ENCODE results near the gene TXNDC15.
"Not testable (repeated sequence)": the region's sequence is repeated elsewhere in the genome, so short reads cannot be mapped to it uniquely, and the experiment has no call there.

Gene TXNDC15, protein sequence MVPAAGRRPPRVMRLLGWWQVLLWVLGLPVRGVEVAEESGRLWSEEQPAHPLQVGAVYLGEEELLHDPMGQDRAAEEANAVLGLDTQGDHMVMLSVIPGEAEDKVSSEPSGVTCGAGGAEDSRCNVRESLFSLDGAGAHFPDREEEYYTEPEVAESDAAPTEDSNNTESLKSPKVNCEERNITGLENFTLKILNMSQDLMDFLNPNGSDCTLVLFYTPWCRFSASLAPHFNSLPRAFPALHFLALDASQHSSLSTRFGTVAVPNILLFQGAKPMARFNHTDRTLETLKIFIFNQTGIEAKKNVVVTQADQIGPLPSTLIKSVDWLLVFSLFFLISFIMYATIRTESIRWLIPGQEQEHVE
- total RNA-seq = 45.0 to 52.3 reads per million in 2 donors

DNA sequence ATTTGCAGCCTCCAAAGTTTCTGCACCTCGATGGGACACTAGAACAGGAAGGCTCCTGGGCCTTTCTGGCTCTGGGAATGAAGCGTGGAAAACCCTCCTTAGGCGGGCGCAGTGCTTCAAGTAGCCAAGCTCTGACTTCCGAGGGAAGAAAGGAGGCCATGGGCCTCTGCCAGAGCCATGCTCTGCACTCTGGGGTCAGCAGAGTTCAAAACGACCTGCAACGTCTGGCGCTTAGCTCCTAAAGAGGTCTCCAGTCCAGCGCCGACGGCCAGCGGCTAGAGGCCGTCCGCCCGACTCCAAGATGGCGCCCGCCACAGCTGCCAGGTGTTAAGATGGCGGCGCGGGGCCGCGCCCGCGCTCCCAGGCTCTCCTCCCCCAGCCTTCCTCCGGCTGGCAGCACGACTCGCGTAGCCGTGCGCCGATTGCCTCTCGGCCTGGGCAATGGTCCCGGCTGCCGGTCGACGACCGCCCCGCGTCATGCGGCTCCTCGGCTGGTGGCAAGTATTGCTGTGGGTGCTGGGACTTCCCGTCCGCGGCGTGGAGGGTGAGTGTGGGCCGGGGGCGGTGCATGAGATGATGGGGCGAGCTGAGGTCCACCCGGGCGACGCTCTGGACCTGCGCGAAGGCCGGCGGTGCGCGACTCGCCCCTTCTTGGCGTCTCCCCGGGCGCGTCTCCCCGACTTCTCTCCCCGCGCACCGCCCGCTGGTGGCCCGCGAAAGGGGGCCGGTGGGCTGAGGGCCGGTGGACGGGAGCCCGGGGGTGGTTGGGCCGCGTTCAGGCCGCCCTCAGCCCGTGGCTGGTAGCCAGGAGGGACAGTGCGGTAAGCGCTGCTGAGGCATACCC, at the start of gene TXNDC15:
Gene TXNDC15 (plus strand): TSS at position 385 of the 844 bp plus-strand sequence. CDS start 57 bp downstream, at position 442.
- DNase-seq = peak; percentile 71

DNA sequence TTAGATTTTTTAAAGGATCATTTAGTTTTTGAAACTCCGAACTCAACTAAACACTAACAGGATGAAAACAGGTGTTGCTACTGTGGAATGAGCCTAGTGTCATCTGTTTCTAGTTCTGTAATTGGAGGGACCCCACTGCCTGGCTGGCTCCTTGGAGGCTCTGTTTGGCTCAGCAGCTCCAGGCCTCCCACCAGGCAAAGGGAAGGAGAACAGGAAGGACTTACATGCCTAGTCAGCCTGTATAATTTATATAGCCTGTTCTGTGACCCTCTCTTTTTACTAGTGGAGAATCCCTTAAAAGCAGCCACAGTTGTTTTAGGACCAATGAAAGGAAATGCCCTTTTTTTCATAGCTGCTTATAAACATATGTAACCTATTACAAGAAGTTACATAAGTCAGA, 49.5 kb upstream of the TXNDC15 start:
- no peak for DNase-seq

DNA sequence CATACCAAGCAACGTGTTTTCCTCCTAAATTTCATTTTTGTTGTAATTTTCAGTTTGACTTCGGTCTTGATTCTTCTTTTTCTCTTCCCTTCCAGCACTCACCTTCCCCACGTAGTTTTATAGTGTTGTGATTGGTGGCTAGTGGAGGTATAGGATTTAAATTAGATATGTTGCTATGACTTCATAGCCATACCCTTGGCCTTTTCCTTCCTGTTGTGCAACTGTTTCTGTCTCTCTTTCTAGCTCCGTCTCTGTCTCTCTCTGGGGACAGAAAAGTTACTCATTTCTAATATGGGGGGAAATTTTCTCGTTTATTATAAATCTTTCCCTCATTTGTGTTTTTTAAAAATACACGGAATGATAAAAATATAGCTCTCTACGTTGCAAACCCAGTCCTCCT, 49.0 kb upstream of the TXNDC15 start:
- no peak for DNase-seq

DNA sequence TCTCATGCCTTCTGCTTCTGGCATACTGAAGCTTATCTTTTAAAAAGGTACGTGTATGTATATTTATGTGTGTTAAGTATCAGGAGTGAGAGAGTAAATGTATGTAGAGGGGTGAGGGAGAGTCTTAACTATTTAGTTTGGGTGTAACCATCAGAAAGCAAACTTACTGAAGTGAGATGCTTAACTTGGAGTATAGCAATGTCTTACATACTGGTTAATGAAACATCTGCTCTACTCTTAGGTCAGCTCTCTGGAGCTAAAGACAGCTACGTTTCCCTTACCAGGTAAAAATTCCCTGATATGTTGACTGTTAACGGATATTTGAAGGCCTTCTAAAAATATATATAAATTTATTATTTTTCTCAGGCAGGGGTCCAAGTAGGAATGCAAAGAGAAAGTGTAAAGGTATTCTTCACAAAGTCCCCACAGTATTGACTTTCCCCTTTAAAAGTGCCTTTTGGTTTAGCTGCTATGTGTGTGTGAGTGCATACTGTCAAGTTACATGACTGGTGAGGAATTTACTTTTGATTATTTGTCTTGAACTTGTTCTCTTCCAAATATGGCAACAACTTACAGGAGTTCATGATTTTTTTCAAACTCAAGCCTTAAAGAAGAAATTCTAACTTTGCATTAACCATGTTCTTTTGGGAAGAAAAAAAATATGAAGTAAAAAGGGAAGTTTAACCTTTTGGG, 40.7 kb upstream of the TXNDC15 start:
- no peak for DNase-seq

DNA sequence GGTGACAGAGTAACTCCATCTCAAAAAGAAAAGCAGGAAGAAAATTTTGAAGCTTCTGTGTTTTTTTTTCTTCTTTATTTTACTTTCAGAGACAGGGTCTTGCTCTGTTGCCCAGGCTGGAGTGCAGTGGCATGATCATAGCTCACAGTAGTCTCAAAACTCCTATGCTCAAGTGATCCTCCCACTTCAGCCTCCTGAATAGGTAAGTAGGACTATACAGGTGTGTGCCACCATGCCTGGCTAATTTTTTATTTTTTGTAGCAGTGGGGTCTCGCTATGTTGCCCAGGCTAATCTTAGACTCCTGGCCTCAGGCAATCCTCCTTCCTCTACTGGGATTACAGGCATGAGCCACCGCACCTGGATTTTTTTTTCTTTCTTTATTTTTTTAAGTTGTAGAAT, 38.5 kb upstream of the TXNDC15 start:
- DNase-seq = no peak

DNA sequence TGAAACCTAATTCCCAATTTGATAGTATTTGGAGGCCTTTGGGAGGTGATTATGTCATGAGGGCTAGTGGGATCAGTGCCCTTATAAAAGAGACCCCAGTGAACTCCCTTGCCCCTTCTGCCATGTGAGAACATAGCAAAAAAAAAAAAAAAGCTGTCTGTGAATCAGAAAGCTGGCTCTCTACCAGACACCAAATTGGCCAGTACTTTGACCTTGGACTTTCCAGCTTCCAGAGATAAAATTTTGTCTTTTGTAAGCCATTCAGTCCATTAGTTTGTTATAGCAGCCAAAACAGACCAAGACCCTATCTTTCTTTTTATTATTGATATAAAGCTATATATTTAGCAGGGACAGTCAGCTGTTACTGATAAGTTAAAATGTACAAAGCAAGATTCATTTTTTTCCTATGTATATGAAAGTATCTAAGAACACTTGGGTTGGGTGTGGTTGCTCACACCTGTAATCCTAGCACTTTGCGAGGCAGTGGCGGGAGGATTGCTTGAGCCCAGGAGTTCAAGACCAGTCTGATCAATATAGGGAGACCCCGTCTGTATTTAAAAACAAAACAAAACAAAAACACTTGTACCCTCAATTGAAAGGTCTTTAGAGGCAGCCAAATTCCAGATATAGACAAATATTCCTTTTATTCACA, 36.5 kb upstream of the TXNDC15 start:
- no peak for DNase-seq

DNA sequence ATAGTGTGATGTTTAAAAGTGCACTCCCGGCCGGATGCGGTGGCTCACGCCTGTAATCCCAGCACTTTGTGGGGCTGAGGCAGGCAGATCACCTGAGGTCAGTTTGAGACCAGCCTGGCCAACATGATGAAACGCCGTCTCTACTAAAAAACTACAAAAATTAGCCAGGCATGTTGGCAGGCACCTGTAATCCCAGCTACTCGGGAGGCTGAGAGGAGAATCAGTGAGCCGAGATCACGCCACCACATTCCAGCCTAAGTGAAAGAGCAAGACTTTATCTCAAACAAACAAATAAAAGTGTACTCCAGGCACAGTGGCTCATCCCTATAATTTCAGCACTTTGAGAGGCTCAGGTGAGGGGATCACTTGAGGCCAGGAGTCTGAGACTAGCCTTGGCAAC, 35.8 kb upstream of the TXNDC15 start:
- not testable (repeated sequence) for DNase-seq

DNA sequence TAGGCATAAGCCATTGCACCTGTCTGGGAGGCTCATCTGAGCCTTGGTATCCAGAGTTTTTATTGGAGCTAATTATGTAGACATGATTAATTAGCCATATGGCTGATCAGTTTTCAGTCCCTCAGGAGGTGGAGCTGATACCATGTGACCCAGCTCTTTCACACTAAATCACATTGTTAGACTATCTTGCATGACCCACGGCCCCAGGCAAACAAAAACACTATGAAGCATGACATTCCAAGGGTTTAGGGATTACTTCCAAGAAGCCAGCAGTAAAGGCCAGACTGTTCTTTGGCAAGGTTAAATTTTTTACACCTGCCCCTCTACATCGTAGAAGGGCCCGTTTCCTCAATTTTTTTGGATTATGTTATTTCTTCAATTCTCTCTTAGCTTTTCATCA, 33.4 kb upstream of the TXNDC15 start:
- DNase-seq = no peak

DNA sequence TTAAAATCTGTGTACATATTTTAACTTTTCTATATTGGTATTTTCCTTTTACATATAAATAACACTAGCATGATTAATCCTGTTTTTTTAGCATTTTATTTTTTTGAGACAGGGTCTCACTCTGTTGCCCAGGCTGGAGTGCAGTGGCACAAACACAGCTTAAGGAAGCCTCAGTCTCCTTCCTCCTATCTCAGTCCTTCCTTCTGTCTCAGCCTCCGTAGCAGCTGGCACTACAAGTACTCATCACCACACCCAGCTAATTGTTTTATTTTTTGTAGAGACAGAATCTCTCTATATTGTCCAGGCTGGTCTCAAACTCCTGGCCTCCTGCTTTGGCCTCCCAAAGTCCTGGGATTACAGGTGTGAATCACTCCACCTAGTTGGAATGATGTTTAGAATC, 29.9 kb upstream of the TXNDC15 start:
- no peak for DNase-seq

DNA sequence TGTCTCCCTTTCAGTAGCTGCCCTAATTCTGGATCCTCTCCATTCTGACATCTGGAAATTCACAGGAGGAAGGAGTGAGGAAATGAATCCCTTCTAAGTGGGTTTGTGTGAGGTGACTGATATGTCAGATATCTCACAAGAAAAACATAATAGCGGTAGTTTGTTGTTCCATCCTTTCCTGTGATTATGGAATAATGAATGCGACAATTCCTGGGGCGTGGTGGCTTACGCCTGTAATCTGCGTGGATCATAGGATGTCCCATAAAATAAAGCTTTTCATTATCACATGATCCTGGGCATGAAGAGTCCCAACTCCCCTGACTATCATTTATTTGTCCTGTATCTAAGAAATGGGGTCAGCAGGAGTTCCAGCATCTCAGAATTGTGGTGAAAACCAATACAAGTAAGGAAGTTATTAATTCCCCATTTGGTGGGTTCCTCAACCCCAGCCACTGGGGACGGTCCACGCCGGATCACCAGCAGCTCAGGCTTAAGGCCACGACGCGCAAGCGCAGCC, 28.8 kb upstream of the TXNDC15 start:
- no peak for DNase-seq

DNA sequence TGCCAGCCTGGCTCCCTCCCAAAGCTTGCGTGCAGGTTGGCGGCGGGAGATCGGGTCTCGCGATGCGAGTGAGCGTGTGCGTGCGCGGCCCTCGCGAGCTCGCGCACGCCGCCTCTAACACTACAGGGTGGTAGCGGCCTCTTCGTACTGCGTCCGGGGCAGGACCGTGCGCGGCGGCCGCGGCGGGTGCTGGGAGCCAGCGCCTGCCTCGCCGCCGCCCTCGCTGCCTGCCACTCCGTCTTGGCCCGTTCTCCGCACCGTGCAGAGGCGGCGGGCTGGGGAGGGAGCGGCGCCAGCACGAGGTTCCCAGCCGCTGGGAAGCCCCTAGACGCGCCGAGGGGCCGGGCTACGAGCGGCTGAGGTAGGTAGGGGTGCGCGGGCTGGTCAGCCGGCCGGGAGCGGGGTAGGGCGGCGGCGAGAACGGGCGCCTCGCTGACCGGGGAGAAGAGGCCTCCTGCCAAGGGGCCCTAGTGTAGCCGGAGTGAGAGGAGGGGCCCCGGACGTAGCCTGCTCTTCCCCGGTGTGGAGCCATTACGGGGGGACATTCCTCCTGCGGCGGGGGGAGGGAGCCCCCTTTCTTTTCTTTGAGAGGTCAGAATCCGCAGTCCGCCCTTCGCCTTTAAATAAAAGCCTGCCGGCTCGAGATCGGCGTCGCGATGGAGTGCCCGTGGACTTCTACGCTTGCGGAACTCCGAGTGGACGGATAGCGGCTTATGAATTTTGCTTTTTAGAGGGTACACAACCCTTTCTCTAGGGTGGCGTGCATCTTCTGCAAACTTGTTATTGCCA, 28.1 kb upstream of the TXNDC15 start, which contains the start of gene C5orf24:
Gene C5orf24 (plus strand): TSS at position 117 of the 789 bp plus-strand sequence. CDS start 8,933 bp downstream, outside the sequence.
- DNase-seq = peak; percentile 87

DNA sequence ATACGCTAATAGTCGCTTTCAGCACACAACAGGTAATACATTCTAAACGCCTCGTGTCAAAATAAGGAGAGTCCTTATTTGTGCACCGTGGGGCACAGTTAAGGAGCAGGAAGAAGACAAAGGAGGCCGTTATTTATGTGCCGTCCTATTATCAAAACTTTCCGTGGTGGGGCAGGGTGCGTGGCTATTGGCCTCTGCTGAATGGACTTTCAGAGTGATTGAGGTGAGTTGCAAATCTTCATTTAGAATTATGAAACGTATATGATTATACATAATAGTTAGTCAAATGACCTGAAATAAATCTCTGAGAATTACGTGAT, 27.6 kb upstream of the TXNDC15 start:
- DNase-seq = no peak

DNA sequence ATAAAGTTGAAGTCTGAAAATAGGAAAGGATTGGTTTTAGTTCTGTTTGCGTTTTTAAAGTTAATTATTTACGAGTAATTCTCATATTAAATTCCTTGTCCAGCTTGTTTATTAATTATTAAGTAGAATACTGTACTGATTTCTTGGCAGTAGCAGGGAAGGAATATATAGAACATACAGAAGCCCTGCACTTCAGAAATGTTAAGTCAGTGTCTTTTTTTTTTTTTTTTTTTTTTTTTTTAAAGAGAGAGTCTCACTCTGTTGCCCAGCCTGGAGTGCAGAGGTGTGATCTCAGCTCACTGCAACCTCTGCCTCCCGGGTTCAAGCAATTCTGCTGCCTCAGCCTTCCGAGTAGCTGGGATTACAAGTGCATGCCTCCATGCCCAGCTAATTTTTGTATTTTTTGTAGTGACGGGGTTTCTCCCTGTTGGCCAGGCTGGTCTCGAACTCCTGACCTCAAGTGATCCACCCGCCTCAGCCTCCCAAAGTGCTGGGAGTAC, 24.7 kb upstream of the TXNDC15 start:
- DNase-seq = not testable (repeated sequence)

DNA sequence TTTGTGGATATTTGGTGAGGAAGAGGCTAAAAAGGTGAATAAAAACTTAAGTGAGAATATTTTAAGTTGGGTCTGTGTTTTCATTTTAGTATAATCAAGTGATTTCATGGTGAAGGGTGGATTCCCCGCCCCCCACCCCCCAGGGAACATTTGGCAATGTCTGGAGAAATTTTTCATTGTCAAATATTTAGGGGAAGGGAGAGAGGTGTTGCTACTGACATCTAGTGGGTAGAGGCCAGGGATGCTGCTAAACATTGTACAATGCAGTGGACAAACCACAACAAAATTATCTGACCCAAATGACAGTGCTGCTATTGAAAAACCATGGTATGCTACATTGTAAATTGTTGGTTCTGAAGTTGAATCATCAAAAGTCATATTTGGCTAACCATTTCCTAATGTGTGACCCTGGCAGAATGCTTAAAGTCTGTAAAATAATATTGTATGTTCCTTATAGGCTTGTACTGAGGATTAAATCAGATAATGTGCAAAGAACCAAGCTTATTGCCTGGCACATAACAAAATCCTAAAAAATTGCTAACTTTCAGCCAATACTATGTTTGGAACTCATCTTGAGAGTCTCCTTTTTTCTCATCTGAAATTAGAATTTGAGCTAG, 22.8 kb upstream of the TXNDC15 start:
- no peak for DNase-seq

DNA sequence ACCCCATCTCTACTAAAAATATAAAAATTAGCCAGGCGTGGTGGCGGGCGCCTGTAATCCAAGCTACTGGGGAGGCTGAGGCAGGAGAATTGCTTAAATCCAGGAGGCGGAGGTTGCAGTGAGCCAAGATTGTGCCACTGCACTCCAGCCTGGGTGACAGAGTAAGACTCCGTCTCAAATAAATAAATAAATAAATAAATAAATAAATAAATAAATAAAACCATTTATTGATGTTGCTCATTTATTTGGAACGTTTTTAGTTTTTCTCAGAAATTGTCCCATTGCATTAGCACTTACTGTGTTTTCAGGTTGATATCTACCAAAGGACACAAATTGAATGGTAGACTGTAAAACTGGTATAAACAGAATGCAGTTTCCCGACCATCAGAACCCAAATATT, 17.7 kb upstream of the TXNDC15 start:
- DNase-seq = not testable (repeated sequence)

DNA sequence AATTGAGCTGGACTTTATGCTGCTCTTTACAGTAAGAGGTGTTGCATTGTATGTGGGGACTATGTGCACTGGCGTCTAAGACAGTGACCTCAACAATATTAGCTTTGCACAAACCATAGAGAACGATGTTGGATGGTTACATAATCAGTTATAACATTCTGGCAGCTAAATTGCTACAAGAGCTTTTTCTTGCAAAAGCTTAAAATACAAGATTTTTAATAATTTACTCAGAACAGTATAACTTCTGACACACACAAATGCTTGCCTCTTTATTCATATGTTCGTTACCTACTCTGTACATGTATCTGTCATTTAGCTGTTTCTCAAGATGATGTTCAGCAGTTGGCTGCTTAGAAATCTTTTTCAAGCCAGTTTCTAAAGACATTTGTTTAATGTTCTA, 16.8 kb upstream of the TXNDC15 start:
- DNase-seq = no peak

DNA sequence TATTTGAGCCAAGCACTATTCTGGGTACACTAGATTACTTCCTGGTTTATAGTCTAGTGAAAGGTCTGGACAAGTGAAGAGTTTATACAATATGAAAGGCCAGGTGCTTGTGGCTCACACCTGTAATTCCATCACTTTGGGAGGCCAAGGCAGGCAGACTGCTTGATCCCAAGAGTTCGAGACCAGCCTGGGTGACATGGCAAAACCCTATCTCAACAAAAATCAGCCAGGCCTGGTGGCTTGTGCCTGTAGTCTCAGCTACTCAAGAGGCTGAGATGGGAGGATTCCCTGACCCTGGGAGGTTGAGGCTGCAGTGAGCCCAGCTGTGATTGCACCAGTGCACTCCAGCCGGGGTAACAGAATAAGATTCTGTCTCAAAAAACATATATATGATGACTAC, 9.5 kb upstream of the TXNDC15 start:
- DNase-seq = no peak

DNA sequence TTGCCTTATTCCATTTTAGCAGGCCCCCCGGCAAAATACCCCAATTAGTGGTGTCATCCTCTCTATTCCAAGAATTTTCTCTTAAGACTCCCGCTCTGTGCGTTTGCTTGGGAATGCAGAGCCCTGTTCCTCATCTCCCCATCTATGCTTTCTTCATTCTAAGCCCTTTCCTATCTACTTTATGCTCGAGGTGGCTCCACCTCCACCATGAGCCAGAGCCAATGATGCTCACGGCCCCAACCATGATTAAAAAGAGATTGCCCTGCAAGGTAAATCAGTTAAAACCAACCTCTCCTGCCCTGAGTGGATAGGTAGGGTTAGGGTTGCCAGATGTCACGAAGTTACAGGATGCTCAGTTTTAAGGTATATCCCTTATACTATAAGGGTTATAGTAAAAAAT, 677 bp upstream of the TXNDC15 start:
- DNase-seq = no peak

DNA sequence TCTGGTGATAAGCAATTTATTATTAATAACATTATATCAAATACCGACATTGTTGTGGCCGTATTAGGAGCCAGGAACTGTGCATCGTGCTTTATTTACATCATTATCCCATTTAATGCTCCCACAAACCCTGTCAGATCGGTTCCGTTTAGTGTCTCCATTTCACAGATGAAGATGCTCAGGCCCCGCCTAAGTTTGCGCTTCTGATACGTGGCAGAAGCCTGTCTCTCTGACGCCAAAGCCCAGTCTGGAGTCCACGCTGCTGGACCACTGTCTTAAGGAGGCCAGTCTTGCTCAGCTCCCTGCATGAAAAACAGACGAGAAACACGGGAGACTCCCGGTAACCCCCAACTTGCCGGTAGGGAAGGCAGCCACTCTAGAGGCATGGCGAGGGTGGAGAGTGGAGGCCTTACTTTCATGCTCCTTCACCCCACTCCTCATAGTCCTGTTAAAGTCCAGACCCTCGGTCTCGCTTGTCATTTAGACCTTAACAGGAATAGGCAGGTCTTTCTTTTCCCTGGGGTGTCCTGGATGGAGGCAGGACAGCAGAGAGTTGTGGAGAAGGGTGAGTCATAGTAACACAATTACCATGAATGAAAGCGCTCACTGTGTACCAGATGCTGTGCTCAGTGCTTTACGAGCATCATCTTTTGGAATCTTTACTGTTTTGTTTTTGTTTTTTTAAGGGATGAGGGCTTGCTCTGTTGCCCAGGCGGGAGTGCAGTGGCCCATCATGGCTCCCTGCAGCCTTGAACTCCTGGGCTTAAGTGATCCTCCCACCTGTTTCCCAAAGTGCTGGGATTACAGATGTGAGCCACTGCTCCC, 872 bp downstream of the TXNDC15 start:
- DNase-seq = no peak

DNA sequence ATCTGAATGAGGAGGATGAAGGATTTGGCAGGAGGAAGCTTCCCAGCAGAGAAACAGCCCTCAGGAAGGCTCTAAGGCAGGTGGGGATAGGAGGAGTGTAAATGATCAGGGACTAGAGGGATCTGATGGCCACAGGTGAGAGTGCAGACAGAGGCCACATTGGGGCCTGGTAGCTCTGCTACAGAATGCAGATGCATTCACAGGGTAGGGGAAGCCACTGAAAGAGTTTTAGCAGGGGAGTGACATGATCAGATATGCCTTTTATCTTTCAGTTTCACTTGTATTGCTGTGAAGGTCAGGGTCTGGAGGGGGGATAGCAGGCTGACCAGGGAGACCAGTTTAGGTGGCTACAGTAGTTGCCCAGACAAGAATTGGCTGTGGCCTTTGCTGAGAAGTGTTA, 3.0 kb downstream of the TXNDC15 start:
- DNase-seq = no peak
